GM18502 (cell line): ENCODE measurements around the gene CANT1.

ENCODE experiments used
- ATAC-seq: cut with Tn5 transposase; IDR thresholded peaks from one replicate; pipeline ENCODE4 v1.9.1; 2021; ENCODE audit warnings: mild to moderate bottlenecking; ENCODE audit not compliant: unreplicated experiment, poor library complexity

The CANT1 gene

DNA sequence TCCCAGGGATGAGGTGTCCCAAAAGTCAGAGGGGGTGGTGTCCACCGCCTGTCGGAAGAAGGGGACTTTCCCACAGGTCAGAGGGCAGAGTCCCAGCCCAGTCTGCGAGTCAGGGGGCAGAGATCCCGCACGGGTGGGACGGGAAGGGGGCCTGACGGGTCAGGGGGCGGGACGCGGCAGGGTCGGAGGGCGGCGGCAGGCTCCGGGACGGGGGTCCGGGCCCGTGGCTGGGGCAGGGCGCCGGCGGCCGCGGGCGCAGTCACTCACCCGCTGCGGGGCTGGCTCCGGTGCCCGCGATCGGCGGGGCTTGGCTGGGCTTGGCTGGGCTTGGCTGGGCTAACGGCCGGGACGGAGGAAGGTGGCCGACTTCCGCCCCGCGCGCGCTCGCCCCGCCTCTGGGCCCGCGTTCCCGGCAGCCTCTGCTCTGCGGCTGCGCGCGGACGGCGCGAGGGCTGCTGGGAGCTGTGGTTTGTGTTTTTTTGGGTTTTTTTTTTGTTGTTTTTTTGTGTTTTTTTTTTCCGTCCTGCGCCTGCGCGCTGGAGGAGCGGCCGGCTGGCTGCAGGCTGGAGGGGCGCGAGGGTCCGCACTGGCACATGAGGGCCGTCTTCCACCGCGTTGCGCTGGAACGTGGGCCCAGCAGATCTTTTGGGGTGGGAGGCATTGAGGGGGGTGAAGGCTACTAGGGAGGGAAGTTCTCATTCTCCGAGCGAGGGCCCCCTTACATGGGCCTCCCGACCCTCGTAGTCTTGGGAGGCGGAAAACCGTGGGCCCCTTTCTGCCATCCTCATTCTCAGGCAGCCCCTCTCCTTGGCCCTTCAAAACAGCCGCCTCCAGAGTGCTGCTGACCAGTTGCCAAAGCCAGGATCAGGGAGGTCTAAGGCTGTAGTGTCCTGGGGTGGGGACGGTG, at the start of gene CANT1:
Gene CANT1 (minus strand): TSS at position 368 of the 907 bp plus-strand sequence. CDS start 12,142 bp downstream, outside the sequence.
- ATAC-seq = peak; percentile 94

DNA sequence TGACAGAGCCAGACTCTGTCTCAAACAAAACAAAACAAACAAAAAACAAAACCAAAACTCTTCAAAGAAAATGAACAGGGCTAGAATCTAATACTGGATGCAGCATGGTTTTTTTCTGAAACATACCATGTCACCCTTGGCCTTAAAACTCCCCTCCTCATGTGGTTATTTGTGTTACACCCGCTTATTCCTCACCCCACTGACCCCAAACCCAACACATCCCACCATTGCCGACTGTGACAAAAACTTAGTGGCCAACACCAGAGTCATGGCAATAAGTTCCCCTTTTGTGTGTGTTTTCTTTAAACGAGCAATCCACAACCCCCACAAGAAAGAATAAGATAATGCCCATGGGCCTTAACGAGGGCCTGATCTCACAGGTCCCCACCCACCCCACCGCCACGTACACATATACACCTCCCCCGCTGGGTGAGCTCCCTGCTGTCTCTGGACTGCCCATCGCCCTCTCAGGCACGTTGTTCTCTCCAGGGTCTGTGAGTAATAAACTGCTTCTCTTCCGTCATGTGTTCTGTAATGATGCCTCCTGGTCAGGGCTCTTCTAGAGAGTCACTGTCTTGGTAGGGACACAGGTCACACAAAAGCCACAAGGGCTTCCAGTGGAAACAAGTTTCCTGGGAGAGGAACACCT, 48.3 kb upstream of the CANT1 start:
- no peak for ATAC-seq

DNA sequence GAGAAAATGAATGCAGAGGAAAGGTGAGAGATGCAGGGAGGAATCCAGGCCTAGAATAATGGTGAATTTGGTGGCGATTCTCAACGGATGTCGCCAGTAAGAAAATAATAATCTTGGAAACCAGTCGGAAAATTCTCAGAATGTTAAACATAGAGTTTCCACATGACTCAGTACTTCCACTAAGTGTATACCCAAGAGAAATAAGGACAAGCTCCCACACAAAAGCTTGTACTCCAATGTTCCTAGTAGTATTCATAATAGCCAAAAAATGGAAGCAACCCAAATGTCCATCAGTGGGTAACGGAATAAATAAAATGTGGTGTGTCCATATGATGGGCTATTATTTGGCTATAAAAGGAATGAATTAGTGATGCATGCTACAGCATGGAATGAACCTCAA, 45.6 kb upstream of the CANT1 start:
- no peak for ATAC-seq

DNA sequence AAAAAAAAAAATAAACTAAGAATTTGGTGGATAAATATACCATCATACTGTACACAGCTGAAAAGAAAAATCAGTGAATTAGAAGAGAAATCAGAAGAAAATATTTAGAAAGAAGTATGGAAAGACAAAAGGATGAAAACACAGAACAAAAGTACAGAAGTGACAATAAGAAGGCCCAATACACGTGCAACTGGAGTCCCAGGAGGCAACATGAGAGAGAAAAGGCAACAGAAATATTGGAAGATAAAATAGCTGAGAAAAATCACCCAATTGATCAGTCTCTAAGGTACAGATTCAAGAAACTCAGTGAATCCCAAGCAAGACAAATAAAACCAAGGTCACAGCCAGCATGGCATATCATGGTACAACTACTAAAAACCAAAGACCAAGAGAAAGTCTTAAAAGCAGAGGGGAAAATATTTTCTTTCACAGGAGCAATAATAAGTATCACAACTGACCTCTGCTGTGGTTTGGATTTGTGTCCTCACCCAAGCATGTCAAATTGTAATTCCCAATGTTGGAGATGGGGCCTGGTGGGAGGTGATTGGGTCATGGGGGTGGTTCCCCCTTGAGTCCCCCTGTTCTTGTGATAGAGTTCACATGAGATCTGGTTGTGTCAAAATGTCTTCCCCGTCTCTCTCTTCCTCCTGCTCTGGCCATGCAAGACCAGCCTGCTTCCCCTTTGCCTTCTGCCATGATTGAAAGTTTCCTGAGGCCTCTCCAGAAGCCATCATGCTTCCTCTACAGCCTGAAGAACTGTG, 44.8 kb upstream of the CANT1 start:
- ATAC-seq = no peak

DNA sequence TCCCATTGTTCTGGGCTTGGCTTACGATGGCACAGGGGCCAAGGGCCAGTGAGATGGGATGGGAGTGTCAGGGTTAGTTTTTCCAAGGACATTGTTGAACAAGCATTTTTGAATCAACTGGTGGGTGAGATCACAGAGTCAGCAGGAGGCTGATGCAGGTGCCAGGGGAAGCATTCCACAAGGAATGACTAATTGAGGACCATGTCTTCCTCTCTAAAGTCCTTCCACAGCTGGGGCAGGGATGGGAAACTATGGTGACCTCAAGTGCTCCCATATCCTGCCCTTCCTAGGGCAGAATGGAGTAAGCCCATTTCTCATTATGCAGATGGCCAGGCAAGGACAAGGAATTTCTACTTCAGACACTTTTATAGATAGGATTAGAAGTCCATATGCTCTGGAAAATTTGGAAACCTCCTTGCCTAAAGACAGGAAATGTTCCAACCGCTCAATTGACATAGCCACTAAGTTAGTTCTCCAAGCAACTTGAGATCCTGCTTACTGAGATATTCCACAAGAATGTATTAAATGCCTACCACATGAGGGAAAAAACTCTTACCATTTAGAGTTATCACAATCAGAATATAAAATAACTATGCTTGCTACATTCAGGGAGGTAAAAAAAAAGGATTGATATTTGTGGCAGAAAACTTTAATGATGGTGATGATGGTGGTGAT, 43.8 kb upstream of the CANT1 start:
- ATAC-seq = no peak

DNA sequence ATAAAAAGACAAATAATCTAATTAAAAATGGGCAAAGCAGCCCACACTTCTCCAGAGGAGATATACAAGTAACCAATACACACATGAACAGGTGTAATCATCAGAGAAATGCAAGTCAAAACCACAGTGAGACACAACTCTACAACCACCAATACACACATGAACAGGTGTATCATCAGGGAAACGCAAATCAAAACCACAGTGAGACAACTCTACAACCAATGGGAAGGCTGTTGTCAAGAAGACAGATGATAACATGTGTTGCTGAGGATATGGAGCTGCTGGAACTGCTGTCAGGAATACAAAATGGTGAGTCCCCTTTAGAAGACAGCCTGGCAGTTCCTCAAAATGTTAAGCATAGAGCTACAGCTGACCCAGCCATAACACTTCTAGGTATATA, 42.6 kb upstream of the CANT1 start:
- no peak for ATAC-seq

DNA sequence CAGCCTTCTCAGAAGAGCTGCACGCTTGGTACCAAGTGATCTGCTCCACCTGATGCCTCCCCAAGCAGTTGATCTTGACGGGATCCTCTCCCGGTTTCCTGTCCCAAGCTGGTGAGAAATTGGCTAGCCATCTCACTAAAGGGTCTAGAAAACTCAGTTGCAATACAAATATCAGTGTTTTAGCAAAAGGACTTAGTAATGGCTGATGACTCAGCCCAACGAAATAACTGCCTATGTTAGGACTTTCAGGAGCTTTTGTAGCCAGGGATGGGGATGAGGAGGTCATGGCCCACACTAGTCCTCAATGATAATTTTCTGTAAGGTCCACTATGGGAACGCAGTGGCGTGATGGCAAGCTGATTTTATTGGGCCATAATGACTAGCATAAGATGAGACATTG, 41.7 kb upstream of the CANT1 start:
- no peak for ATAC-seq

DNA sequence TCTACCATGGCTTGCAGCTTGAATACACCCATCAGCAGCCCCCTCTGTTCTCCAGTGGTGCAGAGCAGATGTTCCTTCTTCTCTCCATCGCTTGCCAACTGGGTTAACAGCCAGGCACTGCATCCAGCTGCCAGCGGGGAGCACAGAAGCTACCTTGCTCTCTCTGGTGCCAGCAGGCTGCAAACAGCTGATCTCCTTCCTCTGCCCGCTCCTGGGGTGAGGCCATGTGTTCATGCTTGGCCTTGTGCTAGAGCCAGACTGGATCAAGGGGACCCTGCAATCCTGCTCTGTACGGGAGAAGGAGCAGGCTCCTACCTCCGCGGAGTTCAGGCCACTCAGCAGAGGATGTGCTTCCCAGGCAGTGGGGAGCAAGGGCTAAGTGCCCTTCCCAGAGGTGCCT, 41.0 kb upstream of the CANT1 start:
- no peak for ATAC-seq

DNA sequence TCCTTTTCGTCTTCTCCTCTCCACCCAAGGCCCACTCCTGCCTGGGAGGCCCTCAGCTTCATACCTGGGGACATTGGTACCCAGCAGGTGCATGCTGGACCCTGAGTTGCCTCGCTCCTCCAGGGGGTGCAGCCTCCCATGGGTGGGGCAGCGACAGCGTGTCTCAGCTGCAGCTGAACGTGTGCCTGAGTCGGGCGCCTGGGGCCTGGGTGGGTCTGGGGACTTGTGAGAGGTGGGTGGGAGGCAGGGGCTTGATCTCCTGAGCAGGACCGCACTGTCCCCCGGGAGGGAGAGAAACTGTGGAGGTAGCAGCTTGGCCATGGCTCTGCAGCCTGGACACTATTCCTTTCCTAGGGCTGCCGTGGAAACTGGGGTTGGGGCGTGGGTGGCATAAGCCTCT, 40.3 kb upstream of the CANT1 start:
- ATAC-seq = no peak

DNA sequence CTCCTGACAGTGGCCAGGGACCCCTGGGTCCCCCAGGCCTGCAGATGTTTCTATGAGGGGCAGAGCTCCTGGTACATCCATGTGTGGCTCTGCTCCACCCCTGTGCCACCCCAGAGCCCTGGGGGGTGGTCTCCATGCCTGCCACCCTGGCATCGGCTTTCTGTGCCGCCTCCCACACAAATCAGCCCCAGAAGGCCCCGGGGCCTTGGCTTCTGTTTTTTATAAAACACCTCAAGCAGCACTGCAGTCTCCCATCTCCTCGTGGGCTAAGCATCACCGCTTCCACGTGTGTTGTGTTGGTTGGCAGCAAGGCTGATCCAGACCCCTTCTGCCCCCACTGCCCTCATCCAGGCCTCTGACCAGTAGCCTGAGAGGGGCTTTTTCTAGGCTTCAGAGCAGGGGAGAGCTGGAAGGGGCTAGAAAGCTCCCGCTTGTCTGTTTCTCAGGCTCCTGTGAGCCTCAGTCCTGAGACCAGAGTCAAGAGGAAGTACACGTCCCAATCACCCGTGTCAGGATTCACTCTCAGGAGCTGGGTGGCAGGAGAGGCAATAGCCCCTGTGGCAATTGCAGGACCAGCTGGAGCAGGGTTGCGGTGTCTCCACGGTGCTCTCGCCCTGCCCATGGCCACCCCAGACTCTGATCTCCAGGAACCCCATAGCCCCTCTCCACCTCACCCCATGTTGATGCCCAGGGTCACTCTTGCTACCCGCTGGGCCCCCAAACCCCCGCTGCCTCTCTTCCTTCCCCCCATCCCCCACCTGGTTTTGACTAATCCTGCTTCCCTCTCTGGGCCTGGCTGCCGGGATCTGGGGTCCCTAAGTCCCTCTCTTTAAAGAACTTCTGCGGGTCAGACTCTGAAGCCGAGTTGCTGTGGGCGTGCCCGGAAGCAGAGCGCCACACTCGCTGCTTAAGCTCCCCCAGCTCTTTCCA, 39.5 kb upstream of the CANT1 start:
- ATAC-seq = no peak

DNA sequence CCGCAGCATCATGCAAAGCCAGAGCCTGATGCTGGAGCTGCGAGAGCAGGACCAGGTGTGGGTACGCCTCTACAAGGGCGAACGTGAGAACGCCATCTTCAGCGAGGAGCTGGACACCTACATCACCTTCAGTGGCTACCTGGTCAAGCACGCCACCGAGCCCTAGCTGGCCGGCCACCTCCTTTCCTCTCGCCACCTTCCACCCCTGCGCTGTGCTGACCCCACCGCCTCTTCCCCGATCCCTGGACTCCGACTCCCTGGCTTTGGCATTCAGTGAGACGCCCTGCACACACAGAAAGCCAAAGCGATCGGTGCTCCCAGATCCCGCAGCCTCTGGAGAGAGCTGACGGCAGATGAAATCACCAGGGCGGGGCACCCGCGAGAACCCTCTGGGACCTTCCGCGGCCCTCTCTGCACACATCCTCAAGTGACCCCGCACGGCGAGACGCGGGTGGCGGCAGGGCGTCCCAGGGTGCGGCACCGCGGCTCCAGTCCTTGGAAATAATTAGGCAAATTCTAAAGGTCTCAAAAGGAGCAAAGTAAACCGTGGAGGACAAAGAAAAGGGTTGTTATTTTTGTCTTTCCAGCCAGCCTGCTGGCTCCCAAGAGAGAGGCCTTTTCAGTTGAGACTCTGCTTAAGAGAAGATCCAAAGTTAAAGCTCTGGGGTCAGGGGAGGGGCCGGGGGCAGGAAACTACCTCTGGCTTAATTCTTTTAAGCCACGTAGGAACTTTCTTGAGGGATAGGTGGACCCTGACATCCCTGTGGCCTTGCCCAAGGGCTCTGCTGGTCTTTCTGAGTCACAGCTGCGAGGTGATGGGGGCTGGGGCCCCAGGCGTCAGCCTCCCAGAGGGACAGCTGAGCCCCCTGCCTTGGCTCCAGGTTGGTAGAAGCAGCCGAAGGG, 38.6 kb upstream of the CANT1 start:
- ATAC-seq = no peak

DNA sequence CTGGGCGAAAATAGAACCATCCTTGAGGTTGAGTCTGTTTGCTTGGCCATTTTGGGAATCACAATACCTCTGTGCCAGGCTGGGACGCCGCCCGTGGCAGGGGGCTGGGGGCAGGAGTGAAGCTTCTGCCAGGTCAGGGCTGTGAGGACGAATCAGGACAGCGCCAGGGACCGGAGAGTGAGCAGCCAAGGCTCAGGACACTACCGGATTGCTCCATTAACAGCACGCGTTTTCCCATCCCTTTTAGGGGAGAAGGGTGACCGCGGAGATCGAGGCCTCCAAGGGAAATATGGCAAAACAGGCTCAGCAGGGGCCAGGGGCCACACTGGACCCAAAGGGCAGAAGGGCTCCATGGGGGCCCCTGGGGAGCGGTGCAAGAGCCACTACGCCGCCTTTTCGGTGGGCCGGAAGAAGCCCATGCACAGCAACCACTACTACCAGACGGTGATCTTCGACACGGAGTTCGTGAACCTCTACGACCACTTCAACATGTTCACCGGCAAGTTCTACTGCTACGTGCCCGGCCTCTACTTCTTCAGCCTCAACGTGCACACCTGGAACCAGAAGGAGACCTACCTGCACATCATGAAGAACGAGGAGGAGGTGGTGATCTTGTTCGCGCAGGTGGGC, 37.8 kb upstream of the CANT1 start:
- no peak for ATAC-seq

DNA sequence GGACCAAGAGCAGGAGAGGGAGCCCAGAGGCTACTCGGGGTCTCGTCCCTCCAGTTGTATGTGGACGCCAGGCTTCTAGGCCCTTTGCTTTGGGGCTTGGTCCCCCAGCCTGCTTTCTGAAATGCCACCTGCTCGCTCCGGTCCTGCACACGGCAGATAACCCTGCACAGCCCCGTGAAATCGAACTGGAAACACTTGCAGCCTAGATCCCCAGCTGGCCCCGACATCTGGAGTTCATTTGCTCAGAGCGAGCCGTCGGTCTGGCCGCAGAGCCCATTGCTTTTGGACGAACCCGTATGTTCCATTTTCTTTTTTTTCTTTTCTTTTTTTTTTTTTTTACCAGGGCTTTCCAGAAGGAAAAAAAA, 37.3 kb upstream of the CANT1 start:
- ATAC-seq = no peak

DNA sequence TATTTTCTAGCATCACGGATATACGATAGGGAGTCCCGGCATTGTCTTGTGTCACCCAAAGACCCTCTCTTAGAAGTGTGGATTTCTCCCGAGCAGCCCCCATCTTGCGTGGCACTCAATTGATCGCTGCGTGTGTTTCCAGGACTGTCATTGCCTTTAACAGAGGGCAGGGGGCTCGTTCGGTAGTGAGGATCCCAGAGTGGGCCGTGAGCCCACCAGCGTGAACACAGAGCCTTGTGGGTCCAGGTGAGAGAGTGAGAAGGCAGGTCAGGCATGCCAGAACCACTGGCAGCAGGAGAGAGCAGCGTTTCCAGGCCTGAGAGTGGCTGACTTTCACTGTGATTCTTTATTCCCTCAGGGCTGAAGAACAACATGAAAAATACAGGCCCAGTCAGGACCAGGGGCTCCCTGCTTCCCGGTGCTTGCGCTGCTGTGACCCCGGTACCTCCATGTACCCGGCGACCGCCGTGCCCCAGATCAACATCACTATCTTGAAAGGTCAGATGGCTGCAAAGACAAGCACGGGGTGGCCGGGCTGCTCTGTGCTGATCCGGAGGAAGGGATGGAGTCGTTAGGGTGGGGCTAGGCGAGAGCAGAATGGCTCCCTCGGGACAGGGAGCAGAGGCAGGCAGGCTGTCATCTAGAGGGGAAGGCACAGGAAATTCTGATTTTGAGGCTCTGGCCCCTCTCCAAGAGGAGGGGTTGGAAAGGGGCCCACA, 36.8 kb upstream of the CANT1 start:
- no peak for ATAC-seq

DNA sequence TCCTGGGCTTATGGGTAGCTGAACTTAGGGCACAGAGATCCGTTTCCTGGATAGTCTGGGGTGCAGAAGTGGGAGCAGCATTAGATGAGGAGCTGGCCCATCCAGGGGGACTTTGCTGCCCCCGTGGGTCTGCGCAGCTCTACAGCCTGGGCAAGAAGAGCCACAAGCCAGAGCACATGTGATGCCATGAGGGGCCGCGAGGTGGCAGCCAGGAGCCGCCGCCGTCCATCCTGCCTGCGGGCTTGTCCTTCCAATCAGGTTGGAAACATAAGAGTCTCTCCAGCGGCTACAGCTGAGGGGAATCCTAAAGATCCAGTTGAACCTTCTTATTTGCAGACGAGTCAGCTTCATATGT, 36.3 kb upstream of the CANT1 start:
- no peak for ATAC-seq

DNA sequence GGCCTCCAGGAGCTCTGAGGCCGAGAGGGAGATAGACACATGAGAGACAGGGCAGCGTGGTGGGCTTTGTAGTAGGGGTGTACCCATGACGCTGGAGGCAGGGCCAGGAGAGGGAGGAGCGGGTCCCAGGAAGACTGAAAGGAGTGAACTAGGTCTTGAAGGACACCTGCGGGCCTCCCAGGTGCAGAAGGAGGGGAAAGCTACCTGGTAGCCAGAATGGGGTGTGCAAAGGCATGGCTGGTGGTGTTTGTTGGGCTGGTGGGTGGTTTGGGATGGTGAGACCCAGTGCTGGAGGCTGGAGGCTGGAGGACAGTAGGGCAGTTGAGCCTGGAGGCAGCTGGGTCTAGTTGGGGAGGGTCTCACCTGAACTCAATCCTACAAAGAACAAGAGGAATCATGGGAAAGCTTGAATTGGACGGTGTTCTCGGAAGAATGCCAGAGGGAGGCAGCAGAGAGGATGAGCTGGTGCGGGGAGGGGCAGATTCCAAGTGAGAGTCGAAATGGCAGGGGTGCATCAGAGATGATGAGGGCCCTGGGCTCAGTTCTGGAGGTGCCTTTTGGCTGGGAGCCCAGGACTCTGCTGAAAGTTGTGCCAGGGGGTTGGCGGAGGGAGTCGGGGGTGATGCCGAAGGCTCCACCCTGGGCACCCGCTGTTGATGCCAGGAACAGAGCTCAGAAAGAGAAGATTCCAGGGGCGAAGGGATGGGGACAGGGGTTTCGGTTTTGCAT, 35.6 kb upstream of the CANT1 start:
- ATAC-seq = no peak

DNA sequence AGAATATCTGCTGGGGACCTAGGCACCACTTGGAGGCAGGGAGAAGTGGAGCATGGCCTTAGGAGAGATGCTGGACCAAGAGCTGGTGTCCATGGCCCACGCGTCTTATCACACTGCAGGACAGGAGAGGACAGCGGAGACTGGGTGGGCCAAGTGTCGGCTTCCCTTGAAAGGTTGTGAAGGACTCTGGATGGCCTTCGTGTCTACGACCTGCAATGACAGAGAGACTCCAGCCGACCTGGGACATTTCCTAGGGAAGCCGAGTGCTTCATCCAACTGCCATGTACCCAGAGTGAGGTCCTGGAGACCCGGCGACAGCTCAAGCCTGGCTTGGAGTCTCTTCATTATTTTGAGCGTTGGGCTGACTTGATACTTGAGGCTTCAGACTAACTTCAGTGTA, 34.9 kb upstream of the CANT1 start:
- no peak for ATAC-seq
